HEK293T (cell line): ENCODE results near the gene SYNGAP1.

Source experiments
- ARNT ChIP-seq: fragments of 450-650 bp; IDR thresholded peaks from 2 replicates; pipeline ENCODE4 v1.6.1; 2017; ENCODE audit warnings: mild to moderate bottlenecking
- BHLHE40 ChIP-seq: fragments of 450-650 bp; IDR thresholded peaks from 2 replicates; pipeline ENCODE4 v1.6.1; 2016; ENCODE audit warnings: mild to moderate bottlenecking, moderate library complexity, borderline replicate concordance
- CTBP1 ChIP-seq: fragments of 450-650 bp; IDR thresholded peaks from 2 replicates; pipeline ENCODE4 v1.6.1; 2016; ENCODE audit warnings: borderline replicate concordance
- ELF4 ChIP-seq: fragments of 450-650 bp; IDR thresholded peaks from 2 replicates; pipeline ENCODE4 v1.6.1; 2017; ENCODE audit warnings: antibody characterized with exemption
- FOXA1 ChIP-seq: fragments of 450-650 bp; IDR thresholded peaks from 2 replicates; pipeline ENCODE4 v1.6.1; 2016; ENCODE audit warnings: mild to moderate bottlenecking
- FOXM1 ChIP-seq: fragments of 450-650 bp; IDR thresholded peaks from 2 replicates; pipeline ENCODE4 v1.6.1; 2017; ENCODE audit warnings: mild to moderate bottlenecking, borderline replicate concordance
- HDGF ChIP-seq: fragments of 450-650 bp; IDR thresholded peaks from 2 replicates; pipeline ENCODE4 v1.6.1; 2017; ENCODE audit warnings: antibody characterized with exemption, borderline replicate concordance
- L3MBTL2 ChIP-seq: fragments of 450-650 bp; conservative IDR thresholded peaks from 2 replicates; pipeline ENCODE4 v1.6.1; 2016; ENCODE audit warnings: mild to moderate bottlenecking
- LEF1 ChIP-seq: fragments of 450-650 bp; IDR thresholded peaks from 2 replicates; pipeline ENCODE4 v1.6.1; 2017; ENCODE audit warnings: mild to moderate bottlenecking, borderline replicate concordance
- SP1 ChIP-seq: fragments of 450-650 bp; IDR thresholded peaks from 2 replicates; pipeline ENCODE4 v1.6.1; 2017
- SUZ12 ChIP-seq: fragments of 450-650 bp; IDR thresholded peaks from 2 replicates; pipeline ENCODE4 v1.6.1; 2016; ENCODE audit warnings: mild to moderate bottlenecking
- TARDBP ChIP-seq: fragments of 450-650 bp; IDR thresholded peaks from 2 replicates; pipeline ENCODE4 v1.6.1; 2016
- ZNF384 ChIP-seq: fragments of 450-650 bp; IDR thresholded peaks from 2 replicates; pipeline ENCODE4 v1.6.1; 2016

DNA sequence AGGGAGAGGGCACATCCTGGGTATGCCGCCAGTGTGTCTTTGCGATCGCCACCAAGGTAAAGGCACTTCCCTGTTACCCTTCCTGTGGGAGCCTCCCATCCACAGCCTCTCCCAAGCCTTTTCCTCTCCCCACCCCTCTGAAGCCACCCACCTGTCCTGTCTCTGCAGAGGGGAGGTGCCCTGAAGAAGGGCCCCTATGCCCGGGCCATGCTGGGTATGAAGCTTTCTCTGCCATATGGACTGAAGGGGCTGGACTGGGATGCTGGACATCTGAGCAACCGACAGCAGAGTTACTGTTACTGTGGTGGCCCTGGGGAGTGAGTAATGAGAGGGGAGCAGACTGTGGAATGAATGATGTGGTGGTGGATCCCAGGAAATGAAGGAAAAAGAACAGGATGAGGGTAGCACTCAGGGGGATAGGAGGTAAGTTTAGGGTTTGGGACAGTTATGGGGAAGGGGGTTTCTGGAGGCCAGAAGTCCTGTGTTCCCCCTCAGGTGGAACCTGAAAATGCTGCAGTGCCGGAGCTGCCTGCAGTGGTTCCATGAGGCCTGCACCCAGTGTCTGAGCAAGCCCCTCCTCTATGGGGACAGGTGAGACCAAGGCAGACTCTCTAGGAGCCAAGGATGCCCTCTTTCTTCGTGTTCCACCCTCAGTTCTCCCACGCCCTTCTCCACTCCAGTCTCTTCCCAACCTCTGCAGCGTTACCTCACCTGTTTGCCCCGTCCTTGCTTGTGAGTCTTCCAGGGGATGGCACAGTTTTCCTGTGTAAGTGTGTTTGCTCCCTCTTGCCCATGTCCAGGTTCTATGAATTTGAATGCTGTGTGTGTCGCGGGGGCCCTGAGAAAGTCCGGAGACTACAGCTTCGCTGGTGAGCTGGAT lies 6.4 kb upstream of the SYNGAP1 start:
- no peak for TF ChIP-seq FOXA1
- no peak for TF ChIP-seq BHLHE40
- no peak for TF ChIP-seq FOXM1
- no peak for TF ChIP-seq L3MBTL2
- TF ChIP-seq ARNT = no peak
- TF ChIP-seq SP1 = no peak
- no peak for TF ChIP-seq TARDBP
- no peak for TF ChIP-seq ZNF384
- no peak for TF ChIP-seq CTBP1
- TF ChIP-seq LEF1 = no peak
- no peak for TF ChIP-seq HDGF
- TF ChIP-seq ELF4 = no peak
- TF ChIP-seq SUZ12 = no peak
